ENCODE results near the gene SPTBN5.

- TF ChIP-seq CTCF (IDR thresholded peaks at IDR 0.05) (no peak), POLR2AphosphoS5 (IDR thresholded peaks at IDR 0.05) (no peak)
These were observed 14.5 kb downstream of the SPTBN5 start for GRCh38 chr15:41879321-41879845.

Measured in esophagus muscularis mucosa (tissue), 3 donors.